CD4-positive, alpha-beta T cell treated with Interleukin-2 at 100 ng/mL for 4 hours (primary cell): ENCODE measurements around the gene S100A11.
A peak's percentile ranks its signal among the peaks of the same experiment; 100 is the strongest.
"Not testable (repeated sequence)": the region's sequence is repeated elsewhere in the genome, so short reads cannot be mapped to it uniquely, and the experiment has no call there.

Source experiments
- DNase-seq: peaks from one replicate; pipeline ENCODE4 v3.0.0-alpha.2; 2020; ENCODE audit warnings: low spot score

S100A11 gene

GRCh38 chr1:152036267-152037216, at the start of gene S100A11:
S100A11 (minus strand) TSS chr1:152037004; CDS start chr1:152036915, 89 bp downstream.
- DNase-seq: peak; percentile 85

- no peak for DNase-seq
Observed at GRCh38 chr1:152084853-152085252, 48.0 kb upstream of the S100A11 start.

- DNase-seq: not testable (repeated sequence)
Observed at GRCh38 chr1:152081026-152081425, 44.2 kb upstream of the S100A11 start.

- DNase-seq: not testable (repeated sequence)
Observed at GRCh38 chr1:152080494-152080893, 43.7 kb upstream of the S100A11 start.

- no peak for DNase-seq
Observed at GRCh38 chr1:152078831-152079441, 42.1 kb upstream of the S100A11 start.

GRCh38 chr1:152072311-152072710, 35.5 kb upstream of the S100A11 start:
- DNase-seq: no peak

GRCh38 chr1:152071123-152071522, 34.3 kb upstream of the S100A11 start:
- no peak for DNase-seq

GRCh38 chr1:152067929-152068328, 31.1 kb upstream of the S100A11 start:
- no peak for DNase-seq

- DNase-seq: no peak
Observed at GRCh38 chr1:152067150-152067549, 30.3 kb upstream of the S100A11 start.

- no peak for DNase-seq
Observed at GRCh38 chr1:152061952-152062351, 25.1 kb upstream of the S100A11 start.

GRCh38 chr1:152053375-152053774, 16.6 kb upstream of the S100A11 start:
- no peak for DNase-seq

GRCh38 chr1:152052606-152053005, 15.8 kb upstream of the S100A11 start:
- peak; percentile 86 for DNase-seq

- DNase-seq: no peak
Observed at GRCh38 chr1:152050886-152051675, 14.3 kb upstream of the S100A11 start.

GRCh38 chr1:152049291-152050083, 12.7 kb upstream of the S100A11 start:
- DNase-seq: no peak

- DNase-seq: peak; percentile 85
Observed at GRCh38 chr1:152048416-152049009, 11.7 kb upstream of the S100A11 start.

GRCh38 chr1:152047730-152048415, 11.1 kb upstream of the S100A11 start:
- DNase-seq: peak; percentile 94

GRCh38 chr1:152047413-152047729, 10.6 kb upstream of the S100A11 start:
- peak; percentile 50 for DNase-seq

GRCh38 chr1:152044386-152044785, 7.6 kb upstream of the S100A11 start:
- no peak for DNase-seq

- no peak for DNase-seq
Observed at GRCh38 chr1:152043870-152044269, 7.1 kb upstream of the S100A11 start.

GRCh38 chr1:152042030-152042429, 5.2 kb upstream of the S100A11 start:
- DNase-seq: no peak

GRCh38 chr1:152039886-152040285, 3.1 kb upstream of the S100A11 start:
- DNase-seq: no peak
